NCI-H187 treated with DMSO at 0.1 percent for 48 hours (cell line): Measurements from ENCODE around the gene GRHL3.

Source experiments
- DNase-seq: peaks from one replicate; lab custom pipeline; 2025; lab: John Stamatoyannopoulos, UW

GRHL3 gene

DNA sequence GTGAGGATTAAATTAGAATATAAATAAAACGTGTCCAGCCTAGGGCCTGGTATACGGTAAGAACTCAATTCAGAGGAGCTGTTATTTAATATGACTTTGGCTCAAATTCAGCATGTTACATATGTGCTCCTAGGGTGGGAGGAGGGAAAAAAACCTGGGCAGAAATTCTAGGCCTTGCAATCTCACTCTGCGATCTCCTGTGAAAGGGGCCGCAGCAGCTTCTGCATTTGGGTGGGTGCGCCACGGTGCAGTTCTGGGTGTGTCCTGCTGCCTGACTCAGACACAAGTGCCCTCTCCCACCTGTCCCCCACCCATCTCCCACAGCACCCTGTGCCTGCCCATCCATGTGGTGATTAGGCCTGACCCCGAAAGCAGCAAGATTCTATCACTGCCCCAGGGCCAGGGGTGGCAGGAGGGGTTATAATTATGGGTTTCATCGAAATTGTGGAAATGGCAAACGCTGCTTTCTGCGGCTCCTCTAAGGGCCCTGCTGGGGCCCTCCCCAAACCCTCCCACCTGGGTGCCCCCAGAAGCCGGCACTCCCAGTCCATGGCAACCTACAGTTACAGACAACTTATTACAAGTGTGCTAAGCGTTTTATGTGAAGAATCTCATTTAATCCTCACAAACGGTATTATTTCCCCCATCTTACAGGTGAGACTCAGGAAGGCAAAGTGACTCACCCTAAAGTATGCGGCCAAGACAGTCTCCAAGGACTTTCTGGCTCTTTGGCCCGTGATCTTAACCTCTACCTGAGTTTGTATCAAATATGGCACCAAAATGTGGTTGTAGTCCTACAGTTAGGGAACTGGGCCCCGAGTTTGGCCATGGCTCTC, 25.5 kb upstream of the GRHL3 start:
- DNase-seq: no peak

DNA sequence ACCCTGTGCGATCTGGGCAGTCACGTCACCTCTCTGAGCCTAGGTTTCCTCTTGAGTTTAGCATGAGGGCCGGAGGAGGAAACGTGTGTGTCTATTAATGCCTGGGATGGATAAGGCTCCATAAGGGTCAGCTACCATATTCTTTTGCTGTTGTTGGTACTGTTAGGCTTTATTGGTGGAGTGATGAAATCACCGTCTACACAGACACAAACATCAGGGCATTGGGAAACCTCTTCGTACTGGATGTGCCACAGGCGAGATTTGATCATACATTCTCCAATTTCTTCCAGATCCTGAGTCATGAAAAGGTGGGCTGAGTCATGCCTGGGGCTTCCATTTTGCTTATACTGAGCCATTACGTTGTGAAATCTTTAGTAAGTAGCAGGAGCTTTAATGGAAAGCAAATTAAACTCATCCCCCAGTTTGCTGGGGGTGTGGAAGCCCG, 24.9 kb upstream of the GRHL3 start:
- no peak for DNase-seq

DNA sequence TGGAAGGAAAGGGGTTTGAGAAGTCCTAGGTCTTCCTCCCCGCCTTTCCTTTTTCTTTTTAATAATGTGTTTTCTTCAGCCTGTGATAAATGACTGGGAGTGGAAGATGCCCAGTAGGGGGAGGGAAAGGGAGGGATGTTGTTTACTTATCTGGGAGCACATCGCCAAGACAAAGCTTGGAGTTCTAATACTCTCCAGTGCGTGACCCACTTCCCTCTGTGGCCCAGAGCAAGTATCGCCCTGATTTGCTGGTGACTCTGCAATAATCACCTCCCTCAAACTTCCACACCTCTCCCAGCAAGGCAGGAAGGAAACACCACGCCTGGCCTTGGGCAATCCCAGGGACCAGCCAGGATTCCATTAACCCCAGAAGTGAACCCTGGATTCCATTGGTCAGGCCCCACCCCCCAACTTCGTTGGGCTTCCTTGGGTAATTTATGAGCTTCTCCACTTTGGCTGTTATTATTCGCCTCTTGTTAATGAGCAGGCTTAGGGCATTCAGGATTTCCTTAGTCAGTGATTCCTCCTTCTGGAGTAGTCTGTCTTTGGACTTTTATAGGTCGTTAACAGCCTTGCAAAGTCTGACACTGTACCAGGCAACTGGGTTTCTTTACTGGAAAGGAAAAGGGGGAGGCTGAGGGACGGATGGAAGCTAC, 24.3 kb upstream of the GRHL3 start:
- DNase-seq: no peak

DNA sequence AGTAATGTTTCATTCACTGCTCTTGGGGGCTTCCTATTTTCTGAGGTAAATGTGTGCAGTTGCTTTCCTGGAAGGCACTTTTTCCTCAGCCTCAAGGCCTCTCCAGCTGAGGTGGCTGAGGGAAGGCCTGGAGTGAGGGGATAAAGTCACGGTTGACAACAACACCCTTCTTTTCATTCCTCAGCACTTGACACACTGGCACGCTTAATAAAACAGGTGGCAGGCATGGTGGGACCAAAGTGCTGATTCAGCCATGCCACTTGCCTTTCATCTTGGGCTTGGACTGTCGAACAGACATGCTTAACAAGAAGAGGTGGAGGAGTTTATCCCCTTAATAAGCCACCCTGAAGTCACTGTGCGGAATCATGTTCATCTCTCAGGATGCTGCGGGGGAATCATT, 23.6 kb upstream of the GRHL3 start:
- DNase-seq: no peak

DNA sequence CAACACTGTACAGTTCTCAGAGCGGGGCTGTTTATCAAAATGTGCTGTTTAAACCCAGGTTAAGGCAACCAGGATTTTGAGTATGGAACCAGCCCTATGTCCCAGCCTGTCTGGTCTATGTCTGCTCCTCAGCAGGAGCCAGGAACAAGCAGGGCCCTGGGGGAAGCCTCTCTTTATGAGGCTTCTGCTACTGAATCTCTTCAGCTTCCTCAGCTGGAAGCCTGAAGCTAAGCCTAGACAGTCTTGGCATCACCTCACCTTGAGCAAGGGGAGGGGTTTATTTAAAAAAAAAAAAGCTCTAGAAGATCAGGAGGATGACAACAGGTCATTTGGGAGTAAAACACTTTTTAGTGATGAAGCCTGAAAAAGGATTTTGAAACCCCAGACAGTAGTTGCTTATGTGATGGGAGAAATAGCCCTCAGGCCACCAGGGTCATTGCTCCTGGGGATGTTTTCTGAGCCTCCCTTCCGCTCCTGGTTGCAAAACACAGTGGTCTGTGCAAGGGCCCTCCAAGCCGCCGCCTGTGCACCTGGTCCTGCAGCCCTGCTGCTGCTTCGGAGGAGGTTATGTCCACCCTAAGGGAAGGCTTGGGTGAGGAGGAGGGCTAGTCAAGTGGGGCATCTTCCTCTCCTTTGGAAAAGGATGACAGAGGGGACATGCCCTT, 21.8 kb upstream of the GRHL3 start:
- no peak for DNase-seq

DNA sequence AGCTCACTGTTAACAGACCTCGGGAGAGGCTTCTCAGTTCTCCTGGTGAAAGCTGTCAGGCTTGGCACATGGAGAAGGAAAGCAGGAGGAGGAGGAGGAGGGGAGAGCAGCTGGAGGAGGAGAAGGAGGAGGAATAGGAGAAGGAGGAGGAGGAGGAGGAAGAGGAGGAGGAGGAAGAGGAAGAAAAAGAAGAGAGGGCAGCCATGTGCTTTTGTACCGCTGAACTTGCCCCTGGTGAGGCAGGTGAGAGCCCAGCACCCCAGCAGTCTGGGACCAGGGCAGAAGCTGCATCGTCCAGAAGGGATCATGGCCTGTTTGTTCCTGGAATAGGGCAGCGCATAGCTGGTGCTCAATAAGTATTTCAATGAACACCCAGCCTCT, 21.3 kb upstream of the GRHL3 start:
- DNase-seq: no peak

DNA sequence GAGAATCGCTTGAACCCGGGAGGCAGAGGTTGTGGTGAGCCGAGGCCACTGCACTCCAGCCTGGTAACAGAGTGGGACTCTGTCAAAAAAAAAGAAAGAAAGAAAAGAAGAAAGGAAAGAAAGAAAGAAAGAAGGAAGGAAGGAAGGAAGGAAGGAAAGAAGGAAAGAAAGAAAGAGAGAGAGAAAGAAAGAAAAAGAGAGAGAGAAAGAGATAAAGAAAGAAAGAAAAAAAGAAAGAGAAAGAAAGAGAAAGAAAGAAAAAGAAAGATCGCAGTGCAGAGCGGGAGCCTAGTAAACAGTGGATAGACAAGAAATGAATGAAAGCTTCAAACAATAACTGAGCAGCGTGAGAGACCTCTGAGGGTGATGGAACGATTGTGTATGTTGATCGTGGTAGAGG, 20.6 kb upstream of the GRHL3 start:
- no peak for DNase-seq

DNA sequence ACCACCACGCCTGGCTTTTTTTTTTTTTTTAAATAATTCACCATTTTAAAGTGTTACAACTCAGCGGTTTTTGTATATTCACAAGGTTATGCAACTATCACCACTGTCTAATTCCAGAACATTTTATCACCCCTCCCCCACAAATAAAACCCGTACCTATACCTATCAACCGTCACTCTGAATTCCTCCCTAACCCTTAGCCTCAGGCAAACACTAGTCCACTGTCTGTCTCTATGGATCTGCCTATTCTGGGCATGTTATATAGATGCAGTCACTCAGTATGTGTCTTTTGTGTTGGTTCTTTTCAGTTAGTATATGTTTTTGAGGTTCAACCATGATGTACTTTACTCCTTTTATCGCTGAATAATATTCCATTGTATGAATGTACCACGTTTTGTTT, 19.3 kb upstream of the GRHL3 start:
- no peak for DNase-seq

DNA sequence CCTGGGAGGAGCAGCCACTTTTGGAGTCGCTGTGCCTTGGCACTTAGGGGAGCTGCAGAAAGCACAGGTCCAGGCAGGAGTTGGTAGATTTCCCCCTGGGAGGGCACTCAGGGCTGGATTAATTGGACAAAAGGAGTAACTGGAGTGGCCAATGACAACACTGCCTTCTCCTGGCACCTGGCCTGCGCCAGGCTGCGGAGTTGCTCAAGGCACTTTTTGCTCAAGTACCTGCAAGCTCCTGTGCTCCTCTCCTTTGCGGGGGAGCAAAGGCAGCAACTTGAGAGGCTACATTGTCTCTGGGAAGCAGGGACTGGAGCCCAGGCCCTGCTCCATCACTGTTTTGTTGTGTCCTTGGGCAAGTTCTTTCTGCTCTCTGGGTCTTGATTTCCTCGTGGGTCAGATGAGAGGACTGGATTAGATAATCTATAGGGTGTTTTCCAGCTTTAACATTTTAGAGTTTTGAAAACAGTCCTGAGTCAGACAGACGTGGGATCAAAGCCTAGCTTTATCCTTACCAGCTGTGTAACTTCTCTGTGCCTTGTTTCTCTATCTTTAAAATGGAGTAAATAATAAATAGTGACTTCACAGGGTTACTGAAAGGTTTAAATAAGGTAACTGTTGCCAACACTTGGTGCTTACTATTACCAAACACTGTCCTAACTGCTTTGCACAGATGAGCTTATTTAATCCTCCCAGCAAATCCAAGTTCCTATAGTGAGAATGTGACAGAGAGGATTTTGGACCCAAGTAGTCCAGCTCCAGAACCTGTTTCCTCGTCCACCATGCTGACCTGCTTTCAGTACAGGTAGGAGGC, 18.0 kb upstream of the GRHL3 start:
- DNase-seq: no peak

DNA sequence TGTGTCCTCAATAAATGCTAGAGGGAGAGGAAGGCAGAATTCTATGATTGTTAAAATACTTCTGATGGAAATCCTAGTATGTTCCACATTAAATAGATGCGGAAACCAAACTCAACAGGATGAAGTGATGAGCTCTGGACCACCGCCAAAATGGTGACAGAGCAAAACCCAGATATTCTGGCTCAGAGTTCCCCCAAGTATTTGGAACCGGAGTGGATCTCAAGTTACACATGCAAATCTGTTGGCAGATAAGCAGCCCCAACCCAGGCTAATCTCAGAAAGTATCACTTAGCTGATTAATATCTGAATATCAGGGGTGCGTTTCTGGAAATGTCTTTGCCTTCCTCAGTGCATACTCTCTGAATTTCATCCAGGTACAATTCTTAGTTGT, 17.4 kb upstream of the GRHL3 start:
- DNase-seq: no peak

DNA sequence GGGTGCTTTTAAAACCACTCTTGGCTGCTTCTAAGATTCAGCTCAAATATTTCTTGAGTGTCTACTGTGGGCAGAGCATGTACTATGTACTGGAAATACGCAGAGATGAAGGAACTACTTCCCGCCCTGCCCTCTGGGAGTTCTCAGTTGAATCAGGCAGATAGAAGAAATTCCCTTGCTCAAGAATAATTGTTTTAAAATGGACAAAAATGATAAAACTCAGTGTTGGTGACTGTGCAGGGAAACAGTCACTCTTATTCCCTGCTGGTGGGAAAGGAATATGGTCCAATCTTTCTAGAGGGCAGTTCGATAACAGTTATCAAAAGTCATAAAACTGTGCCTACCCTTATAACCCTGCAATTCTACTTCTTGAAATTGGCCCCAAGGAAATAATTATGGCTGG, 16.9 kb upstream of the GRHL3 start:
- no peak for DNase-seq

DNA sequence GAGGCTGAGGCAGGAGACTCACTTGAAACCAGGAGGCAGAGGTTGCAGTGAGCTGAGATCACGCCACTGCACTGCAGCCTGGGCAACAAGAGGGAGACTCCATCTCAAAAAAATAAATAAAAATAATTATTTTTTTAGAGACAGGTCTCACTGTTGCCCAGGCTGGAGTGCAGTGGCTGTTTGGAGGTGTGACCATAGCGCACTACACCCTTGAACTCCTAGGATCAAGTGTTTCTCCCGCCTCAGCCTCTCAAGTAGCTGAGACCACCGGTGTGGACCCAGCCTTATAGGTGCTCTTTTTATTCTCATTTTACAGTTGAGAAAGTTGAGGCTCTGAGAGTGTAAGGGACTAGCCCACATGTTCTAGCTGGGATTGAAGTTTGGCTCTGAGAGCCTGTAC, 15.6 kb upstream of the GRHL3 start:
- no peak for DNase-seq

DNA sequence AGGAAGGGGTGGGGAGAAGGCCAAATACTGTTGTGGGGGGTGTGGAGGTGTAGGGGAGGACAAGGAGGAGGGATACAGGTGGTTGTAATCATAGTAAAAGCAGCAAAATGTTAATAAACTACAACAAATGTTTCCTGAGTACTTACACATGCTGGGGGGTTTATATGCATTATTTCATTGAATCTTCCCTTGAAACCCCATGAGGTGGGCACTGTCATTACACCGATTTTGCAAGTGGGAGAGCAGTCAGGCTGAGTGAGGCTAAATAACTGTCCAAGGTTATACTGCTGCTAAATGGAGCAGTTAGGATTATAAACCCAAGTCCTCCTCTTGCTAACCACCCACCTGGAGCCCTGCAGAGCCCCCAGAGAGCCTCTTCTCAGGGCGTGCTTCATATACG, 14.4 kb upstream of the GRHL3 start:
- no peak for DNase-seq

DNA sequence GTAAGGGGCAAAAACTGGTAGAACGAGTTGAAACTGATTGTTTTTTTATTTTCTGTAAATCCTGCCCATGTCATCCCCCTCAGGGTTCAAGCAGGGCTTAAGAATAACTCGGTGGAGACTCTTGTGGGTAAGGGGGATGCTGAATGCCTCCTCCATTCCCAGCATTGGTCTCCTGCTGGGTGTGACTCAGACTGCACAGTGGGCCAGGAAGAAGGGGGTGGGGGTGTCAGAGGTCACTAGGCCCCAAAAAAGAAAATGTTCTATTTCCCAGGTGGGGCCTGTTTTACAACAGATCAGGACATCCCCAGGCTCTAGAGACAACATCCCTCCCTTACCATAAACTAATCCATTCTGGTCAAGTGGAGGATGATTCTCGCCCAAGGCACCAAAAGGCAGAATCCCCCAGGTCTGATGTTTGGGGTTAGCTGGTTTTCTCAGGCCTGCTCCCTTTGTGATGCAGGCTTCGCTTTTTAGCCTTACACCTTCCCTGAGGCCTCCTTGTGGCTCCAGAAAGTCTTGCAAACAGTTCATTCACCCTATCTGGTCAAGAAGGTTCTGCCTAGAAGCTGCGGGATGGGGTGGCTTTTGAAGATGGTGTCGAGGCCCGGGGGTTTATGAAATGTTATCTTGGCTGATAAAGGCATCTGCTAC, 10.7 kb upstream of the GRHL3 start:
- DNase-seq: no peak

DNA sequence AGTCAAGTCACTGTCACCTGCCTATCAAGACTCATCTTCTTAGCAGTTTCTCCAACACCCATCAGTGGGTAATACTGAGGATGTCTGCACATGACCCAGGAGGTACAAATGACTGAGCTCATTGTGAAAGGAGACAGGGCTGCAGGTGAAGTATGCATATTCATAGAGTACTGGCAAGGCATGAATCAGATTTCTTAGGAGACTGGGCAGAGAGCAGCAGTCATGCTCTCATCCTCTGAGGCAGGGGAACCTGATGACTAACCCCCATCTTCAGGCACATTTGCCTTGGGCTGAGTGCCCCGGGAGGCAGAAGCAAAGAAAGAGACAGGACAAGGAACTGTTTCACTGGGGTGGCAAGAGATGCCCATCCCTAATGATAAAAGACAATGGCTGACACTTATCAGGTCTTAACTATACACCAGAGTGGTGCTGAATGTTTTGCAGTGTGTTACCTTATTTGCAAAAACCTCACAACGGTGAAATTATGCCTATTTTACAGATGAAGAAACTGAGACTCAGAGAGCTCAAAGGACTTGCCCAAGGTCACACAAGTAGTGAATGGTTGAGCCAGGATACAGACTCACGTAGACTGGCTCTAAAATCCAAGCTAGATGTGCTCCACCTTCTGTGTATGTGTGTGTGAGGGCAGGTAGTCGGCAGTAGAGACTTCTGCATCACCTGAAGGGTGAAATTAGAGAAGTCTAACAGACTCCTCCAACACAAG, 9.2 kb upstream of the GRHL3 start:
- DNase-seq: no peak

DNA sequence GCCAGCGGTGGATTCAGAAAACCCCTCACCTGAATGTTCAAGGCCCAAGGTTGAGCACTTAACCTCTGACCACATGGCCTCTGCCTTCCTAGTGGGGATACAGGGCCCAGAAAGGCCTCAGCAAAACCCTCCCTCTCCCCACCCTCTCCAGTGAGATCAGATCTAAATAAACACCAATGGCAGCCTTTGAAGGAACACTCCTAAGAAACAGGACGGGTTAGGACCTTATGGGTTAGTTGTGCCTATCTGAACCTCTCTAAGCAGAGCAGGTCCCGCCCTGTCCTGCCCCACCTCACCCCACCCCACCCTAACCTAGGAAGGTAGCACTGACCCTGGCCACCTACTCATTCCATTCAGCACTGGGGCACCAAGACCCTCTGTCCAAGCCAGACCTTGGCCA, 7.9 kb upstream of the GRHL3 start:
- DNase-seq: no peak

DNA sequence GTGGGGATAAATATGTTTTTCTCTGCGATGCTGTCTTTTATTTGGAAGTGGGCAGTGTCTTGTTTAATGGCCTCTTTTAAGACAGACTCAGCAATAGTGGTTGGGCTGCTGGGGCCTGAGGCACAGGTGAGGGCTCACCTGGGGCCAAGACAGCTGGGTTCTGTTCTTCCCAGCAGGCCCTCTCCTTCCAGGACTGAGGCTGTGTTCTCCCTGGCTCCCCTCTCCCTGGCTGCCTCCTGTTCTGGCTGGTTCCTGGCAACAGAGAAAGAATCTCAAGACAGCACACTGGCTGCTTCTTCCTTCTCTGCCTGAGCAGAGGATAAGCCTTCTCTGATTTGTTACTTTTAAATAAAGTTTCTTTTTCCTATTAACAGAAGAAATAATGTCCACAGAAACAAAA, 7.4 kb upstream of the GRHL3 start:
- no peak for DNase-seq

DNA sequence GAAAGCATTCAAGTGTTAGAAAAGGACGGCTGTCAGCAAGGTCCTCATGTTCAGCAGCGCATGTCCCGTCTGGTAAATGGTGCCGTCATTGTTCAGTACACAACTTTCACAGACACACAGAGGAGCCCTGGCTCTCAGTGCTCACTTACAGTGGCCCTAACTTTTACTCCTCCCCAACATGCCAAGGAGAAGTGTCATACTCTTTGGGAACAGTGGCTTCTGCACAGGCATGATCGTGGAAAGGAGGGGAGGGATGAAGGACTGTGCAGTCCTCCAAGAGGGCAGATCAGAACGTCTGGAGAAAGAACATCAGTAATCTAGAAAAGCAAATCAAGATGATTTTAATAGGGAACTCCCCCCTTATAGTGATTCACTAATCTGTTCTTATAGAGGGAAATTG, 3.8 kb upstream of the GRHL3 start:
- no peak for DNase-seq

DNA sequence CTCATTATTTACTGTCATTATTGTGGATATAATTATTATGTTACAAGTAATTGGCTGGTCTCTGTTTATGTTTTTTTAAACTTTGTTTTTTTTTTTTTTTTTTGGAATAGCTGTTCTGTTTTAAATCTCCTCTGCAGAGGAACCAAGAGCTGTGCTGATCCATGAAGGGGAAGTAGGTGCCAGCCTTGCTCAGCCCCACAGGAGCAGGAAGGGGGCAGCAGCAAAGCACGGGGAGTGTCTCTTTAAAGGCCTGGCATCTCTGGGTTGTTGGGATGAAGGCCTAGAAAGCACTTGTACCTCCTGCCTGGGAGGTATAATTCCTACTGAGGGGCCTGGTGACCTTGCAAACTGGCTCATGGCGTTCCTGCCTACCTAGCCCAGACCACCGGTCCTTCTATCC, 2.5 kb upstream of the GRHL3 start:
- DNase-seq: no peak

DNA sequence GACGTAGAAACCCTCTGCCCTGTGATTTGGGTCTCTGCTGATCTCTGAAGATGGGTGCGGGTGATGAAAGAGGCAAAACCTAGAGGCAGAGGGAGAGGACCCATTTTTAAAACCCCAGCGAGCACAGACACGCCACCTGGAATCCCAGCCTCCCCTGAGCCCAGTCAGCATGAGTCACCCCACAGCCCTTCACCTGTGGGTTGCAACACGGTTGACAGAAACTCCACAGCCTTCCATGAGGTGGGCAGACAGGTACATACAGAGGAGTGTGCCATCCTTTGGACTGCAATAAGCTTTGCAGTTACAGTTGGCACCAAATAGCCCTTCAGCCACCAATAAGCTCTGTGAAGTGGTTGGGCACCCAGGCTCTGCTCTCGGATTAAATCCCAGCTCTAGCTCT, 2.1 kb upstream of the GRHL3 start:
- no peak for DNase-seq

DNA sequence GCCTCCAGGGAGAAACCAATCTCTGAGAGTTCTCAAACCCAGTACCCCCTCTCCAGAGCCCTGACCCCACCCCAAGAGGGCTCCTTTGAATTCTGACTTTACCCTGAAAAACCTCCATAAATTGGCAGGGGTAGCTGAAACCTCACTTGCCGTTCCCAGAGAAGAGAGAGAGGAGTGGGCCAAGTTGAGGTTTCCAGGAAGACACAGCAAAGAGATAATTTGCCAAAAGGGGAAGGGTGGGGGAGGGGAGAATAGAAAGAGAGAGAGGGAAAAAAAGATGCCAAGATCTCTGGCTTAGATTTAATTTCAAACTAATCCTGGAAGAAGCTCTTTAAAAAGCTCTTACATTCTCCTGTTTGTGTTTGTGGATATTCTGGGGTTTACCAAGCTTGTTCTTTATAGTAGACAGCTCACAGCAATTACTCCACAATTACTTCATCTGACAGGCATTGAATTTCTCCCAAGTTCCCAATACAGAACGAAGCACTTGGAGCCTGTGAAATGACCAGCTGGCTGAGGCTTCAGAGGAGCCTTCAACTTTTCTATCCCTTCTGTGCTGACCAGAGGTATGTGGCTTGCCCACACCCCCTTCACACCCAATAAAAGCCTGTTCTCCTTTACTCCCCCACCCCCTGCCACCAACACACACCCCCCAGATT, 1.1 kb upstream of the GRHL3 start:
- DNase-seq: no peak
